ENCODE measurements around the gene FAM110C. TPM values are rescaled to one million over a fixed set of nuclear protein-coding genes. Genes with fewer than 3 reads are reported as not detected.

FAM110C gene
- total RNA-seq, 4 donors from 2014 or later = 0.10 TPM; not detected in 3

GRCh38 chr2:45342-46130 is 769 bp downstream of the FAM110C start:
- H3K4me3 ChIP-seq = peak overlapping the region in 3 of 4 donors; percentile 22 to 42 (median 39)
- H3K4me1 ChIP-seq = peaks cover 5 to 6% of the 10 kb centered on the region in 2 donors
- TF ChIP-seq CTCF (IDR thresholded peaks at IDR 0.05 in 4 of 5, conservative IDR thresholded peaks at IDR 0.05 in 1 of 5) = no peak
- TF ChIP-seq POLR2A (IDR thresholded peaks at IDR 0.05) = no peak
- H3K36me3 ChIP-seq = no peaks in the 10 kb centered on the region
- intact Hi-C loops (cut with DNase I; ENCODE audit: low total_unique reads) = no loop called here
- DNase-seq (no peak), ATAC-seq (no peak)
- in situ Hi-C loops (cut with MboI; ENCODE audit: low sequenced_read_pairs in 4 of 4) = no loop called here
- H3K9me3 ChIP-seq = no peaks in the 10 kb centered on the region
- no peak overlapping the region for H3K27ac ChIP-seq
- peaks cover 37 to 72% (median 41%) of the 10 kb centered on the region in 3 donors for H3K27me3 ChIP-seq

GRCh38 chr2:44748-45341 is 1.5 kb downstream of the FAM110C start:
- Histone ChIP-seq H3K27ac (no peak overlapping the region), H3K4me1 (peaks cover 5 to 6% of the 10 kb centered on the region in 2 donors), H3K36me3 (no peaks in the 10 kb centered on the region), H3K9me3 (no peaks in the 10 kb centered on the region), H3K4me3 (no peak overlapping the region), H3K27me3 (peaks cover 37 to 72% (median 41%) of the 10 kb centered on the region in 3 donors)
- in situ Hi-C loops (cut with MboI; ENCODE audit: low sequenced_read_pairs in 4 of 4) = no loop called here
- ATAC-seq (no peak), DNase-seq (no peak)
- intact Hi-C loops (cut with DNase I; ENCODE audit: low total_unique reads) = no loop called here
- TF ChIP-seq POLR2A (IDR thresholded peaks at IDR 0.05) = no peak
- TF ChIP-seq CTCF (IDR thresholded peaks at IDR 0.05 in 4 of 5, conservative IDR thresholded peaks at IDR 0.05 in 1 of 5) = no peak

GRCh38 chr2:42788-43187 is 3.5 kb downstream of the FAM110C start:
- no peak for TF ChIP-seq CTCF (IDR thresholded peaks at IDR 0.05 in 4 of 5, conservative IDR thresholded peaks at IDR 0.05 in 1 of 5)
- TF ChIP-seq POLR2A (IDR thresholded peaks at IDR 0.05) = no peak
- Histone ChIP-seq H3K4me1 (peaks cover 5 to 6% of the 10 kb centered on the region in 2 donors), H3K27ac (no peak overlapping the region), H3K9me3 (no peaks in the 10 kb centered on the region), H3K36me3 (no peaks in the 10 kb centered on the region), H3K27me3 (peaks cover 35 to 54% (median 37%) of the 10 kb centered on the region in 3 donors), H3K4me3 (no peak overlapping the region)
- DNase-seq = no peak
- in situ Hi-C loops (cut with MboI; ENCODE audit: low sequenced_read_pairs in 4 of 4) = no loop called here
- ATAC-seq = no peak
- intact Hi-C loops (cut with DNase I; ENCODE audit: low total_unique reads) = no loop called here

GRCh38 chr2:40465-40864 is 5.8 kb downstream of the FAM110C start:
- no peaks in the 10 kb centered on the region for H3K4me1 ChIP-seq
- no peak overlapping the region for H3K27ac ChIP-seq
- H3K27me3 ChIP-seq = peaks cover 12 to 32% (median 13%) of the 10 kb centered on the region in 3 donors
- no peaks in the 10 kb centered on the region for H3K36me3 ChIP-seq
- H3K4me3 ChIP-seq = no peak overlapping the region
- H3K9me3 ChIP-seq = no peaks in the 10 kb centered on the region
- intact Hi-C loops (cut with DNase I; ENCODE audit: low total_unique reads) (no loop called here), in situ Hi-C loops (cut with MboI; ENCODE audit: low sequenced_read_pairs in 4 of 4) (no loop called here)
- no peak for TF ChIP-seq POLR2A (IDR thresholded peaks at IDR 0.05)
- no peak for TF ChIP-seq CTCF (IDR thresholded peaks at IDR 0.05 in 4 of 5, conservative IDR thresholded peaks at IDR 0.05 in 1 of 5)
- no peak for ATAC-seq
- no peak for DNase-seq

All from gastrocnemius medialis (tissue), 4 donors.